H1 (cell line): ENCODE data around the gene DPYSL4. TPM values are rescaled to one million over a fixed set of nuclear protein-coding genes. Genes with fewer than 3 reads are reported as not detected.

Experiments
- ATF2 ChIP-seq: IDR thresholded peaks from 2 replicates; pipeline ENCODE4 v1.6.1; 2012; ENCODE audit warnings: low read length, inconsistent platforms
- BACH1 ChIP-seq: IDR thresholded peaks from 2 replicates; pipeline ENCODE4 v1.6.1; 2012; ENCODE audit warnings: low read length, improper control_type of control experiment
- BCL11A ChIP-seq, 2 experiments: IDR thresholded peaks; one replicate each; pipeline ENCODE4 v1.6.1; 2011; ENCODE audit warnings: low read depth in 2 of 2, low read length in 2 of 2, mild to moderate bottlenecking in 2 of 2
- CREB1 ChIP-seq: IDR thresholded peaks from 2 replicates; pipeline ENCODE4 v1.6.1; 2012; ENCODE audit warnings: inconsistent platforms
- CTCF ChIP-seq, 3 experiments: IDR thresholded peaks; 1 replicate in 2 of 3; 2 replicates in 1 of 3; pipeline versions ENCODE4 v1.5.1 to v1.6.1; 2011; ENCODE audit warnings: low read length in 3 of 3, mild to moderate bottlenecking in 3 of 3, inconsistent platforms in 2 of 3, low read depth in 1 of 3, moderate library complexity in 1 of 3; ENCODE audit not compliant: insufficient read depth in 1 of 3; ENCODE audit errors: control extremely low read depth in 1 of 3
- KDM1A ChIP-seq: fragments of 200-600, 300-600 bp; sonication (generic); IDR thresholded peaks from 2 replicates; pipeline ENCODE4 v1.7.1; 2016; ENCODE audit warnings: mild to moderate bottlenecking, low read length, borderline replicate concordance
- MAX ChIP-seq: IDR thresholded peaks from 2 replicates; pipeline ENCODE4 v1.6.1; 2012; ENCODE audit warnings: inconsistent platforms
- SAP30 ChIP-seq: fragments of 300-600 bp; sonication (generic); IDR thresholded peaks from 2 replicates; pipeline ENCODE4 v1.7.1; 2012; ENCODE audit warnings: low read length, moderate library complexity, mild to moderate bottlenecking, inconsistent platforms; ENCODE audit not compliant: insufficient read depth, insufficient replicate concordance
- SP1 ChIP-seq: IDR thresholded peaks from 2 replicates; pipeline ENCODE4 v1.6.1; 2011; ENCODE audit warnings: low read depth, low read length
- USF2 ChIP-seq: IDR thresholded peaks from 2 replicates; pipeline ENCODE4 v1.6.1; 2011; ENCODE audit warnings: low read length, improper control_type of control experiment
- polyA plus RNA-seq, 7 experiments: library from polyadenylated mRNA; depleted of rRNA in 3 of 7; stranded (reverse) in 5 of 7; unstranded in 2 of 7; fragments of >200 nt in 5 of 7; fragments of 200-250 nt in 2 of 7; gene quantifications; 1 replicate in 5 of 7; 2 replicates in 1 of 7; 4 replicates in 1 of 7; pipeline versions ENCODE4 v1.2.1 to v1.2.3, GENCODE V29; 2011 to 2013; ENCODE audit warnings: missing spikeins in 2 of 7, mixed read lengths in 2 of 7
- total RNA-seq: library from RNA; stranded (reverse); fragmentation: NEBNext Ultra II Directional; extraction: Animal tissue kit (Norgen Biotek cat#: 25700); gene quantifications from 2 replicates; pipeline ENCODE4 v1.2.1, GENCODE V29; 2021

Gene DPYSL4
- total and polyA plus RNA-seq, 2 of the 8 experiments (the other 6 are each of a cell fraction or from before 2014, with no cell fraction given): 12.9 to 15.2 TPM

GRCh38 chr10:132189810-132190422 is 3.2 kb downstream of the DPYSL4 start (continued):
- TF ChIP-seq USF2 (no peak), ATF2 (no peak), CTCF (IDR thresholded peaks at IDR 0.05; ENCODE audit: control extremely low read depth in 1 of 3, insufficient read depth in 1 of 3, low read depth in 1 of 3, low read length in 3 of 3) (no peak), CREB1 (no peak), BACH1 (no peak), BCL11A (IDR thresholded peaks at IDR 0.05; ENCODE audit: low read depth in 2 of 2, low read length in 2 of 2) (no peak), SAP30 (no peak), KDM1A (no peak), SP1 (no peak), MAX (no peak)
- TF ChIP-seq, all 59 proteins: peak for 0
